H1 (cell line): Measurements from ENCODE around the gene C15orf39. TPM values are rescaled to one million over a fixed set of nuclear protein-coding genes. Genes with fewer than 3 reads are reported as not detected.

Experiments used
- CTCF ChIA-PET: fragments of 300-600 bp; sonication (Branson Sonifier 250); formaldehyde crosslinking; loops from one replicate; lab custom pipeline; 2021; ENCODE audit not compliant: partially characterized antibody; lab: Charles Lee
- POLR2A ChIA-PET: fragments of 300-600 bp; sonication (Branson Sonifier 250); formaldehyde crosslinking; loops from one replicate; lab custom pipeline; 2021; ENCODE audit warnings: inconsistent platforms; ENCODE audit not compliant: partially characterized antibody; lab: Charles Lee
- DNase-seq, 2 experiments: peaks; one replicate each; pipeline versions ENCODE4 v3.0.0 to v3.0.0-alpha.2; 2010 to 2022; ENCODE audit warnings: low spot score in 2 of 2, low read depth in 1 of 2, mixed read lengths in 1 of 2
- FAIRE-seq: peaks from 2 replicates; lab custom pipeline; 2011; peaks lifted over from hg19 to GRCh38; lab: Jason Lieb, UNC
- H2AFZ ChIP-seq: 2 replicates; pipeline ENCODE4 v1.8.1; 2012; ENCODE audit warnings: low read length, inconsistent platforms
- H2AK5ac ChIP-seq: 2 replicates; pipeline ENCODE4 v1.6.1; 2013; ENCODE audit warnings: low read depth, low read length
- H2BK120ac ChIP-seq: replicated peaks from 2 replicates; pipeline ENCODE3; 2013; ENCODE audit warnings: low read depth, low read length, inconsistent platforms
- H2BK12ac ChIP-seq: 2 replicates; pipeline ENCODE4 v1.6.1; 2013; ENCODE audit warnings: low read depth, low read length
- H2BK15ac ChIP-seq: 2 replicates; pipeline ENCODE4 v1.6.1; 2013; ENCODE audit warnings: low read length
- H2BK20ac ChIP-seq: 2 replicates; pipeline ENCODE4 v1.6.1; 2013; ENCODE audit warnings: low read length
- H2BK5ac ChIP-seq: 2 replicates; pipeline ENCODE4 v1.6.1; 2013; ENCODE audit warnings: low read depth, low read length
- H3K14ac ChIP-seq: 2 replicates; pipeline ENCODE4 v1.6.1; 2013; ENCODE audit warnings: inconsistent platforms; ENCODE audit not compliant: insufficient read length
- H3K18ac ChIP-seq: 2 replicates; pipeline ENCODE4 v1.6.1; 2013; ENCODE audit warnings: low read length; ENCODE audit errors: extremely low read depth
- H3K23ac ChIP-seq: 2 replicates; pipeline ENCODE4 v1.6.1; 2013; ENCODE audit warnings: inconsistent platforms; ENCODE audit not compliant: insufficient read length
- H3K23me2 ChIP-seq: 2 replicates; pipeline ENCODE4 v1.6.1; 2013; ENCODE audit warnings: low read depth, low read length
- H3K27ac ChIP-seq: 2 replicates; pipeline ENCODE4 v1.6.1; 2011; ENCODE audit warnings: low read depth, low read length, inconsistent platforms
- H3K27me3 ChIP-seq, 4 experiments: replicated peaks in 1 of 4; 1 replicate in 1 of 4; 2 replicates in 3 of 4; pipeline versions ENCODE4 v1.6.1 to v1.8.1; 2011 to 2013; ENCODE audit warnings: low read length in 3 of 4, mild to moderate bottlenecking in 3 of 4, inconsistent platforms in 2 of 4, mixed read lengths in 2 of 4, moderate library complexity in 1 of 4; ENCODE audit not compliant: control insufficient read depth in 3 of 4, insufficient read depth in 3 of 4; ENCODE audit errors: extremely low read depth in 1 of 4
- H3K36me3 ChIP-seq, 4 experiments: 2 replicates each; pipeline versions ENCODE4 v1.6.1 to v1.8.1; 2011 to 2013; ENCODE audit warnings: mild to moderate bottlenecking in 4 of 4, low read length in 3 of 4, moderate library complexity in 2 of 4, control low read depth in 1 of 4, inconsistent platforms in 1 of 4; ENCODE audit not compliant: insufficient read depth in 4 of 4, control insufficient read depth in 2 of 4
- H3K4ac ChIP-seq: replicated peaks from 2 replicates; pipeline ENCODE3; 2013; ENCODE audit warnings: low read length, low read depth, mixed read lengths, inconsistent platforms; ENCODE audit not compliant: insufficient read length
- H3K4me1 ChIP-seq, 4 experiments: replicated peaks in 1 of 4; 1 replicate in 1 of 4; 2 replicates in 3 of 4; pipeline versions ENCODE4 v1.6.1 to v1.8.1; 2011 to 2013; ENCODE audit warnings: low read length in 3 of 4, inconsistent platforms in 2 of 4, mixed read lengths in 1 of 4; ENCODE audit not compliant: insufficient read depth in 4 of 4, control insufficient read depth in 3 of 4
- H3K4me2 ChIP-seq, 2 experiments: 2 replicates each; pipeline versions ENCODE4 v1.6.1 to v1.8.1; 2011 to 2013; ENCODE audit warnings: low read depth in 2 of 2, low read length in 2 of 2, control low read depth in 1 of 2, inconsistent platforms in 1 of 2, mild to moderate bottlenecking in 1 of 2; ENCODE audit not compliant: insufficient read depth in 1 of 2
- H3K4me3 ChIP-seq, 4 experiments: fragments of 200-600, 300-600 bp in 1 of 4; sonication (generic), shearing (Covaris generic), sonication (Bioruptor Twin) in 1 of 4; 2 replicates each; pipeline versions ENCODE4 v1.5.1 to v1.8.1; 2011 to 2016; ENCODE audit warnings: low read length in 4 of 4, low read depth in 3 of 4, control low read depth in 2 of 4, inconsistent platforms in 2 of 4, mild to moderate bottlenecking in 2 of 4, mixed read lengths in 1 of 4, moderate library complexity in 1 of 4; ENCODE audit not compliant: insufficient read depth in 2 of 4; ENCODE audit errors: extremely low read depth in 1 of 4
- H3K56ac ChIP-seq: replicated peaks from 2 replicates; pipeline ENCODE3; 2013; ENCODE audit warnings: low read depth, mild to moderate bottlenecking, mixed read lengths, low read length, inconsistent platforms; ENCODE audit not compliant: insufficient read length
- H3K79me1 ChIP-seq: 2 replicates; pipeline ENCODE4 v1.6.1; 2013; ENCODE audit warnings: low read depth, low read length, control low read depth
- H3K79me2 ChIP-seq, 2 experiments: 2 replicates each; pipeline versions ENCODE4 v1.6.1 to v1.8.1; 2012 to 2013; ENCODE audit warnings: low read length in 2 of 2, mild to moderate bottlenecking in 2 of 2, inconsistent platforms in 1 of 2; ENCODE audit not compliant: insufficient read depth in 2 of 2, control insufficient read depth in 1 of 2
- H3K9ac ChIP-seq, 4 experiments: replicated peaks in 1 of 4; 1 replicate in 1 of 4; 2 replicates in 3 of 4; pipeline versions ENCODE4 v1.6.1 to v1.8.1; 2011 to 2013; ENCODE audit warnings: low read depth in 3 of 4, low read length in 3 of 4, control low read depth in 2 of 4, mild to moderate bottlenecking in 2 of 4, moderate library complexity in 2 of 4, inconsistent platforms in 1 of 4; ENCODE audit errors: extremely low read depth in 1 of 4
- H3K9me3 ChIP-seq, 2 experiments: 2 replicates each; pipeline versions ENCODE4 v1.6.1 to v1.8.1; 2012 to 2013; ENCODE audit warnings: mild to moderate bottlenecking in 2 of 2, moderate library complexity in 2 of 2, control low read depth in 1 of 2, inconsistent platforms in 1 of 2, low read depth in 1 of 2, low read length in 1 of 2, mixed read lengths in 1 of 2; ENCODE audit not compliant: insufficient read depth in 2 of 2
- H4K20me1 ChIP-seq, 2 experiments: replicated peaks in 1 of 2; 2 replicates each; pipeline versions ENCODE3 to v1.8.1; 2011 to 2013; ENCODE audit warnings: inconsistent platforms in 2 of 2, low read length in 2 of 2, mild to moderate bottlenecking in 1 of 2; ENCODE audit not compliant: insufficient read depth in 2 of 2, control insufficient read depth in 1 of 2
- H4K5ac ChIP-seq: 2 replicates; pipeline ENCODE4 v1.6.1; 2013; ENCODE audit warnings: low read length, low read depth, mixed read lengths, inconsistent platforms; ENCODE audit not compliant: insufficient read length
- H4K8ac ChIP-seq: 2 replicates; pipeline ENCODE4 v1.8.0; 2013; ENCODE audit warnings: mild to moderate bottlenecking, moderate library complexity, low read length, inconsistent platforms; ENCODE audit not compliant: insufficient read depth; ENCODE audit errors: extremely low read depth
- H4K91ac ChIP-seq: replicated peaks from 2 replicates; pipeline ENCODE3; 2013; ENCODE audit warnings: low read length, mixed read lengths, inconsistent platforms; ENCODE audit not compliant: insufficient read length
- EGR1 ChIP-seq: IDR thresholded peaks from 2 replicates; pipeline ENCODE4 v1.6.1; 2011; ENCODE audit warnings: low read depth, low read length, borderline replicate concordance
- FOSL1 ChIP-seq: IDR thresholded peaks from 2 replicates; pipeline ENCODE4 v1.6.1; 2011; ENCODE audit warnings: mild to moderate bottlenecking, low read depth, low read length, moderate library complexity; ENCODE audit not compliant: insufficient read depth
- RAD21 ChIP-seq, 2 experiments: IDR thresholded peaks in 1 of 2; conservative IDR thresholded peaks in 1 of 2; 2 replicates each; pipeline ENCODE4 v1.6.1; 2011; ENCODE audit warnings: low read depth in 2 of 2, low read length in 2 of 2, improper control_type of control experiment in 1 of 2, inconsistent platforms in 1 of 2, mild to moderate bottlenecking in 1 of 2, moderate library complexity in 1 of 2
- RNF2 ChIP-seq: fragments of 200-900, 300-1000 bp; sonication (generic); IDR thresholded peaks from 2 replicates; pipeline ENCODE4 v1.7.1; 2016; ENCODE audit warnings: borderline replicate concordance, low read depth, mild to moderate bottlenecking, antibody characterized with exemption, low read length; ENCODE audit not compliant: poor library complexity, severe bottlenecking; ENCODE audit errors: missing control alignments
- RXRA ChIP-seq: IDR thresholded peaks from 2 replicates; pipeline ENCODE4 v1.6.1; 2011; ENCODE audit warnings: low read depth, mild to moderate bottlenecking, low read length, moderate library complexity; ENCODE audit not compliant: insufficient read depth
- SIRT6 ChIP-seq: IDR thresholded peaks from one replicate; pipeline ENCODE4 v1.7.1; 2012; ENCODE audit warnings: low read length, inconsistent platforms
- SP4 ChIP-seq: IDR thresholded peaks from 2 replicates; pipeline ENCODE4 v1.6.1; 2012; ENCODE audit warnings: low read length, inconsistent platforms
- TCF12 ChIP-seq: IDR thresholded peaks from 2 replicates; pipeline ENCODE4 v1.6.1; 2011; ENCODE audit warnings: low read depth, mild to moderate bottlenecking, low read length
- WGBS, 2 experiments: shearing (Covaris generic) in 1 of 2; methylation state at CpG; one replicate each; pipeline versions ENCODE4 v1.1.6 to v1.1.7; 2013 to 2015; ENCODE audit warnings: low lambda C conversion rate in 2 of 2, mixed read lengths in 2 of 2, inconsistent platforms in 1 of 2, low coverage in 1 of 2, missing lambda C conversion rate in 1 of 2; ENCODE audit not compliant: insufficient replicate concordance in 2 of 2, insufficient coverage in 1 of 2, insufficient read length in 1 of 2; ENCODE audit errors: extremely low coverage in 1 of 2, missing lambda C conversion rate in 1 of 2; 5-methylcytosine and 5-hydroxymethylcytosine counted together
- polyA plus RNA-seq, 7 experiments: library from polyadenylated mRNA; depleted of rRNA in 3 of 7; stranded (reverse) in 5 of 7; unstranded in 2 of 7; fragments of >200 nt in 5 of 7; fragments of 200-250 nt in 2 of 7; gene quantifications; 1 replicate in 5 of 7; 2 replicates in 1 of 7; 4 replicates in 1 of 7; pipeline versions ENCODE4 v1.2.1 to v1.2.3, GENCODE V29; 2011 to 2013; ENCODE audit warnings: missing spikeins in 2 of 7, mixed read lengths in 2 of 7
- total RNA-seq: library from RNA; stranded (reverse); fragmentation: NEBNext Ultra II Directional; extraction: Animal tissue kit (Norgen Biotek cat#: 25700); gene quantifications from 2 replicates; pipeline ENCODE4 v1.2.1, GENCODE V29; 2021
- TF ChIP-seq, protein P1 (sequence below): IDR thresholded peaks from 2 replicates; pipeline ENCODE4 v1.6.1; 2011; ENCODE audit warnings: low read depth, mild to moderate bottlenecking, low read length; ENCODE audit not compliant: insufficient read depth
- TF ChIP-seq, protein P2 (sequence below): IDR thresholded peaks from 2 replicates; pipeline ENCODE4 v1.6.1; 2011; ENCODE audit warnings: low read length, improper control_type of control experiment

C15orf39 gene
- total and polyA plus RNA-seq, 2 of the 8 experiments (the other 6 are each of a cell fraction or from before 2014, with no cell fraction given), result 13.8 to 38.5 TPM

DNA sequence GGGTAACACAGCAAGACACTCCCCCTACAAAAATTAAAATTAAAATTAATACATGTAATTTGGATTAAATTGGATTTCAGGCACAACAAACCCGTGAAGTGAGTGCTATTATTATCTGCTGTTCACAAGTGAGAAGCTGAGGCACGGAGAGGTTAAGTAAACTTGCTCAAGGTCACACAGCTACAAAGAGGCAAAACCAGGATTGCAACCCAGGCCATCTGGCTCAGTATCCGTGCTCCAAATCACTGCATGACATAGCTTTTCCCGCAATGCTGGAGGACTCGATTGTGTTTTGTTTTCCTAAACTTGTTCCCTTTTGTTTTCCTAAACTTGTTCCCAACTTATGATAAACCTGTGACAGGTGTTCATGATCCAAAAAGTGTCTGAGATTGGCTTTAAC is 19.9 kb upstream of the C15orf39 start:
- H3K4ac ChIP-seq, result no peak overlapping the region
- no peaks in the 10 kb centered on the region for H3K36me3 ChIP-seq
- no peak overlapping the region for H3K14ac ChIP-seq
- H3K27me3 ChIP-seq, result peaks cover 0 to 16% (median 7%) of the 10 kb centered on the region in 4 experiments; a peak in 4 of 7 replicates
- no peak overlapping the region for H2BK12ac ChIP-seq
- H2AFZ ChIP-seq, result no peak overlapping the region
- H4K8ac ChIP-seq, result no peak overlapping the region
- H3K79me2 ChIP-seq, result no peaks in the 10 kb centered on the region
- H2BK20ac ChIP-seq, result no peak overlapping the region
- H3K18ac ChIP-seq, result no peak overlapping the region; the same call in 1 of the 2 replicates
- H3K4me3 ChIP-seq, result no peak overlapping the region
- no peaks in the 10 kb centered on the region; the same call in 1 of the 2 replicates for H3K23me2 ChIP-seq
- H3K27ac ChIP-seq, result no peak overlapping the region
- no peak overlapping the region for H4K5ac ChIP-seq
- no peak overlapping the region for H2BK15ac ChIP-seq
- FAIRE-seq (no peak), DNase-seq (no peak)
- H2BK5ac ChIP-seq, result no peak overlapping the region
- H4K20me1 ChIP-seq, result no peaks in the 10 kb centered on the region
- H3K23ac ChIP-seq, result no peak overlapping the region
- H4K91ac ChIP-seq, result no peak overlapping the region
- no peaks in the 10 kb centered on the region for H3K9me3 ChIP-seq
- CTCF ChIA-PET, result interaction anchor here (0.8 to 3.1 kb wide), 12 partner anchors 11 to 156 kb away, joined by 3 to 13 read pairs (median 4); partner anchors contain the start of gene C15orf39
- no peak overlapping the region for H3K4me2 ChIP-seq
- H3K9ac ChIP-seq, result no peak overlapping the region
- POLR2A ChIA-PET, result interaction anchor here (0.7 to 3.7 kb wide), 4 partner anchors 14 to 124 kb away, joined by 3 to 13 read pairs (median 5); partner anchors contain the start of gene C15orf39
- no peak overlapping the region for H3K56ac ChIP-seq
- H2BK120ac ChIP-seq, result no peak overlapping the region
- TF ChIP-seq, protein P1, sequence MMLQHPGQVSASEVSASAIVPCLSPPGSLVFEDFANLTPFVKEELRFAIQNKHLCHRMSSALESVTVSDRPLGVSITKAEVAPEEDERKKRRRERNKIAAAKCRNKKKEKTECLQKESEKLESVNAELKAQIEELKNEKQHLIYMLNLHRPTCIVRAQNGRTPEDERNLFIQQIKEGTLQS, result no peak
- no peak for TF ChIP-seq FOSL1
- TF ChIP-seq RXRA, result no peak
- no peak for TF ChIP-seq TCF12
- no peak for TF ChIP-seq SIRT6
- TF ChIP-seq, protein P2, sequence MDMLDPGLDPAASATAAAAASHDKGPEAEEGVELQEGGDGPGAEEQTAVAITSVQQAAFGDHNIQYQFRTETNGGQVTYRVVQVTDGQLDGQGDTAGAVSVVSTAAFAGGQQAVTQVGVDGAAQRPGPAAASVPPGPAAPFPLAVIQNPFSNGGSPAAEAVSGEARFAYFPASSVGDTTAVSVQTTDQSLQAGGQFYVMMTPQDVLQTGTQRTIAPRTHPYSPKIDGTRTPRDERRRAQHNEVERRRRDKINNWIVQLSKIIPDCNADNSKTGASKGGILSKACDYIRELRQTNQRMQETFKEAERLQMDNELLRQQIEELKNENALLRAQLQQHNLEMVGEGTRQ, result no peak
- TF ChIP-seq SP4, result no peak
- TF ChIP-seq RAD21 (IDR thresholded peaks at IDR 0.05 in 1 of 2, conservative IDR thresholded peaks at IDR 0.05 in 1 of 2; ENCODE audit: low read depth in 2 of 2, low read length in 2 of 2), result no peak
- TF ChIP-seq RNF2, result no peak
- no peak for TF ChIP-seq EGR1
- TF ChIP-seq, all 59 proteins: peak for 0
- WGBS, 2 experiments, result 93% methylated on average over 5 of the region's 5 CpGs; no CpG with 5 or more reads in 1 of the 2 experiments
- H2AK5ac ChIP-seq, result 0 out of 2 replicates have a peak overlapping the region, but pooled peaks have one; percentile 75
- H3K4me1 ChIP-seq, result peaks cover 8 to 28% (median 19%) of the 10 kb centered on the region in 4 experiments
- no peaks in the 10 kb centered on the region for H3K79me1 ChIP-seq
